ENCODE measurements around the gene ELK1.
"Not testable (repeated sequence)": the region's sequence is repeated elsewhere in the genome, so short reads cannot be mapped to it uniquely, and the experiment has no call there.

The ELK1 gene

GRCh38 chrX:47611926-47612325 lies 38.4 kb downstream of the ELK1 start:
- DNase-seq (ENCODE audit: low spot score) = no peak

- no peak for DNase-seq (ENCODE audit: low spot score)
These were observed 38.9 kb downstream of the ELK1 start for GRCh38 chrX:47611489-47611888.

DNA sequence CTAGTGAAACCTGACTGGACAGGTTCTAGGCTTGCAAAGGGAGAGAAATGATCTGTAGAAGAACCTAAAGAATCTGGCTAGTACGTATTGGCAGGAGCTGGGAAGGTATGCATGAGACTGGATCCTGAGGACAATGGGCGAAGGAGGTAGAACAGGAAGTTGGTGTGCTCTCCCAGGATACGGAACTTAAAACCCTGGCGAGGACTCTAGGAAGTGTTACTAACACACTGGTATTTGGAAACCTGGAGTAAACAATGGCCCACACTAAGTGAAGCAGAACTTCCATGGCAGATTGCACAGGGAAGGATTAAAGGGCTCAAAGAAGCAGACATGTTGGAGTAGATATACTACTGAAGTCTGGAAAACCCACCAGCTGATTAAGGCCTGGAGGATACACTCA lies 39.9 kb downstream of the ELK1 start:
- DNase-seq (ENCODE audit: low spot score) = no peak

DNA sequence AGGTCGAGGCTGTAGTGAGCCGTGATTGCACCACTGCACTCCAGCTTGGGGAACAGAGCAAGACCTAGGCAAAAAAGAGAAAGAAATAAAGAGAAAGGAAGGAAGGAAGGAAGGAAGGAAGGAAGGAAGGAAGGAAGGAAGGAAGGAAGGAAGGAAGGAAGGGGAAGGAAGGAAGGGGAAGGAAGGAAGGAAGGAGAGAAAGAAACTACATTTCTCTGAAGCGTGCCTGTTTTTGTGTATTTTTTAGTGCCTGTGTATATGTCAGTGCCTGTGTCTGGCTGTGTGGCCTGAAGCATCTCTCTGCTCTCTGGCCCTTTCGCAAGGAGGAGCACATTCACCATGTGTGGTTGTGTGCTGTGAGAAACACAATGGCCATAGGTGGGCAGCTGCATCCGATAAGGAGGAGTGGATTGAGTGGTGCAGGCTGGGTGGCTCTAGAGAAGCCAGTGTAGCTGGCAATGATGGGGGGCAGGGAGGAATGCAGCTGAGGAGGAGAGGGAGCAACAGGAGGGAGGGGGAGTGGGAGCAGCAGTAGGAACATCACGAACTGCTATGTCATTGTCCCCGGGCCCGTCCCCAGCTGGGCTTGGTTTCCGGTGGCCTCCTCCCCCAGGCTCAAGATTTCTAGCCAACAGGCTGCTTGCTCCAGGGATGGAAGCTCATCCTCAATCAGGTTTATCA lies 42.1 kb downstream of the ELK1 start:
- DNase-seq (ENCODE audit: low spot score) = no peak

DNA sequence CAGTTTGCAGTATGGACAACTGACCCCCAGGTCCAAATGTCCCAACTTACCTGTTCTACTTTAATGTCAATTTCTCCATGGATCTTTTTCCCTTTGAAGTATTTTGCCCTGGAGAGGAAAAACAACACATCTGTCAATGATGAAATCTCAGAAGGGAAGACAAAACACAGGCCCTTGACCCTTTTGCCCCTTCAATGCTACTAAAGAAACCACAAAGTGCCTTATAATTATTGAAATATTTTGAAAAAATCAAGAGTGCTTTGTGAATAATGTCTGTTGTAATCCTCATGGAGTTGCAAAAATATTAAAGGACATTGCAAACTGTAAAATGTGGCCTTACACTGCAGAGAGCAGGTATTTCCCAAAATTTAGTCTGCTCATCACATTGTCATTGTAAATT lies 43.3 kb downstream of the ELK1 start:
- DNase-seq (ENCODE audit: low spot score) = no peak

DNA sequence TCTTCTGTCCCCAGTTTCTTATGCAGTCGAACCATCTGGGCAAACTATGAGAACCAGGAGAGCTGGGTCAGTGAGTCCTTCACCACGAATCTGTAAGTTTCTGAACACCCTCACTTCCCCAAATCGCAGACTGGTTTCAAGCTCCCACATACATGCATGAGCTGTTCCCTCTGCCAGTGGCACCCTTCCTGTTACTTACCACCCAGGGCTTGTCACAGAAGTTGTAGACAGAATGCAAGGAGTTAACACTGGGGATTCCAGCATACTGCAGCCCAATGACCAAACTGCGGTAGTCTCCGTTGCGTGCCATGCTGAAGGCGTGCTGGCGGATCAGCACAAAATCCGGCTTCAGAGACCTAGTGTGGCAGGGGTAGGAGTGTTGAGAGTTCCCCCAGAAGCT lies 45.3 kb downstream of the ELK1 start:
- DNase-seq (ENCODE audit: low spot score) = no peak

- DNase-seq (ENCODE audit: low spot score) = not testable (repeated sequence)
These were observed 47.2 kb downstream of the ELK1 start for GRCh38 chrX:47603125-47603524.

- no peak for DNase-seq (ENCODE audit: low spot score)
These were observed 53.1 kb downstream of the ELK1 start for GRCh38 chrX:47597222-47597621.

GRCh38 chrX:47596256-47596655 lies 54.1 kb downstream of the ELK1 start:
- DNase-seq (ENCODE audit: low spot score) = no peak

- DNase-seq (ENCODE audit: low spot score) = no peak
These were observed 54.6 kb downstream of the ELK1 start for GRCh38 chrX:47595716-47596251.

DNA sequence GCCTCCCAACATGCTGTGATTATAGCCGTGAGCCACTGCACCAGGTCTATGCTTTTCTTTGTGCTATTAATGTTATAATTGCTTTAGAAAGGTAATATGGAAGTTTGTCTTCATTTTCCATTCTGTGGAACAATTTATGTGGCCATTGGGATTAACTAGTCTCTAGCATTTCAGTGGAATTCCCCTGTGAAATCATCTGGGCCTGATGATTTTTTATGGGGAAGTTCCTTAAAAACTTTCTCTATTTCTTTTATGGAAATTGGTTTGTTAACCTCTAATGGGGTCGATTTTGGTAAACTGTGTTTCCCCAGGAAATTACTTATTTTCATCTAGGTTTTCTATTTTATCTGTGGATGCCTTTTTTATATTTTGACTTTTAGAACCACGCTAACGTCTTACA lies 56.8 kb downstream of the ELK1 start:
- DNase-seq (ENCODE audit: low spot score) = no peak

- DNase-seq (ENCODE audit: low spot score) = no peak
These were observed 59.4 kb downstream of the ELK1 start for GRCh38 chrX:47590984-47591383.

DNA sequence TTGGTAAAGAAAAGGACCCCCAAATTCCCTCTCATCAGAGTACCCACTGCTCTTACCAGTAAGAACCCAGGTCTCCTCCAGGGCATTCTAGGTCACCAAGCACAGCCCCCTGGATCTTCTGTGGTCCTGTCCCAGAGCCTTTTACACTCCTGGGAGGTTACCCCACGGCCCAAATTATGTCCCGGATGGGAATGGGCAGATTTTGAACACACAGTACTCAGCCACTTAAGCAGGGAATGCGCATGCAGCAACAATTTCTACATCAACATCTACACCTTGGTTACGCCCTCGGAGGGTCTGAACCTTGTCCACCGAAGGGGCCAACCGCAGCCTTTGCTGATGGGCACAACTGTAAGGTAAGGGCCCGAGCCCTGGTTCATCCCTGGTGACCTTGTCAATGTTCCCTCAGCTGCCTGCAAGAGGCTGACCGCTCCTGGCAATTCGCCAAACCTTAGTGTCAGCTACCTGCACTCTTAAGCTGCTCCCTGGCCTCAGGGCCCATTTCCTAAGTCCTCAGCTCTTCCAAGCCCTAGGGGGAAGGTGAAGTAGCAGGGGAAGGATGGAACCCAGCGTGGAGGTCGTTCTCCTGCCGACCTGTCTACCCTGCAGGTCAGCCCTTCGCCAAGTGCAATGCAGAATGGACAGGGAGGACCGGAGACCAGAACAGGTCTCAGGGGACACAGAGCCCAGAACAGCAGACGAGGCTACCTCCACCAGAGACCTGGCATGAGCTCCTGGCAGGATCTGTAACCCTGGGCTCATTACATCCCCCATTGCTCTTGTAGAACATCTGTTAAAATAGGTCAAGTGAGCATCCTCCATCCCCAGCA lies 62.2 kb downstream of the ELK1 start:
- DNase-seq (ENCODE audit: low spot score) = no peak

DNA sequence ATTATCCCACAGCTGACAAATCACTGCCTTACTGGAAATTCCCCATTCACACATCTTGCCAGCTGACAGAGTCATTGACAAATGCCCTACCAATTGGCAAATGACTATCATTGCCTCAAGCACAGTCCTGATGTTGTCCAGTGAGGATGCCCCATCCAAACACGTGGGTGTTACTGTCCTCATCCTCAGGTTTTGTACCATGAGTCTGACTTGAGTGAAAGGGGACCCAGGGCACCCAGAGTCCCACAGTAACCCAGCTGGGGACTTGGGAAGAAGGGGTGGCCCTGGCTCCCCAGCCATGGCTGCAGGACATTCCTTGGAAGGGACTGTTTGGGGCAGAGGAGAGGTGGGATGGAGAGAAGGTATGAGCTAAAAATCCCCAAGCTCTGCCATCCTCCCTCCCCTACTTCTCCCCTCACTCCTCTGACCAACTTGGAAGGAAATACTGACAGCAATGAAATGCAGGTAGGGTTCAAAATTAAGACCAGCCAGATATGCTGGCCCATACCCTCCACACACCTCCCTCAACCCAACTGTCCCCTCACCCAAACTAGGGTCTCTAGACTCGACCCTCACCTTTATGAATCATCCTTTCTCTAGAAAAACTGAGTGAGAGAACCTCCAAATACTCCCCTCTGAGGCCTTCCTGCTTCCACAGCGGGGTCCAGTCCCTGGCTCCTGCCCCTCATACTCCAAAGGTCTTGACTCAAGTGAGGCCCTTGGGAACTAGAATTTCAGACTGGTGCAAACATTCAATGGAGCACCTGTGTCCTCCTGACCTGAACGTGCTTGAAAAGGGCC lies 63.1 kb downstream of the ELK1 start:
- no peak for DNase-seq (ENCODE audit: low spot score)

- DNase-seq (ENCODE audit: low spot score) = no peak
These were observed 64.1 kb downstream of the ELK1 start for GRCh38 chrX:47586043-47586787.

Data from LoVo (cell line).